ENCODE results near the gene CAMK2G.

The CAMK2G gene

GRCh38 chr10:73763343-73763742 lies 111.0 kb downstream of the CAMK2G start:
- no peak for DNase-seq

DNA sequence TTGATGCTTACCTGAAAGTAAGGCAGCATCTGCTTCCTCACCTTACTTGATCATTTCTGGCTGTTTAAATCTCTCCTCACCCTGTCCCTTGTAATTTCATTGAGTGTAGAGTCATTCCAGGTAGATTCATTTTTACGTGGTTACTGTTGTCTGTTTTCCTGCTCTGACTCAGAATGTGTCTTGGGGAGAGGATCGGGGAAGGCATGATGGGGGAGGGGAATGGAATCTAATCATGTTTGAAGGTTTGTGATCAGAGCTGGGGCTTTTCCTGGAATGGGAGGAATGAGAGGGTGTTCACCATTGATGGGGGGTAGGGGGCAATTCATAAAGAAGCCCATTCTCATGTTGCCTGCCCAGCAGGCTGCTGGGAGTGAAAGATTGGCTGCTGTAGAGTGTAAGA lies 111.4 kb downstream of the CAMK2G start:
- no peak for DNase-seq
